Stimulated activated CD4-positive, alpha-beta T cell treated with anti-CD3 and anti-CD28 coated beads, TNF-alpha, amount 100 ng/mL, for 1 hour (primary cell): ENCODE data around the gene MCUR1.
A peak's percentile ranks its signal among the peaks of the same experiment; 100 is the strongest.
"Not testable (repeated sequence)": the region's sequence is repeated elsewhere in the genome, so short reads cannot be mapped to it uniquely, and the experiment has no call there.

Experiments used
- DNase-seq, 3 donors: peaks; one replicate each; pipeline ENCODE4 v3.0.0-alpha.2; 2020; ENCODE audit warnings: low read depth in 3 of 3, low spot score in 1 of 3

The MCUR1 gene

GRCh38 chr6:13829419-13829818 is 15.1 kb upstream of the MCUR1 start:
- not testable (repeated sequence) for DNase-seq

GRCh38 chr6:13828656-13829301 is 14.4 kb upstream of the MCUR1 start:
- not testable (repeated sequence) for DNase-seq

- DNase-seq, result no peak
Observed at GRCh38 chr6:13827032-13827431, 12.7 kb upstream of the MCUR1 start.

GRCh38 chr6:13825871-13826270 is 11.5 kb upstream of the MCUR1 start:
- no peak for DNase-seq

- no peak for DNase-seq
Observed at GRCh38 chr6:13818341-13818740, 4.0 kb upstream of the MCUR1 start.

- DNase-seq, result no peak
Observed at GRCh38 chr6:13814938-13815575, 700 bp upstream of the MCUR1 start.

GRCh38 chr6:13813621-13814175 is 659 bp downstream of the MCUR1 start:
- DNase-seq, result peak in 2 of 3 donors; percentile 1 to 10

- no peak for DNase-seq
Observed at GRCh38 chr6:13813026-13813425, 1.3 kb downstream of the MCUR1 start.

- DNase-seq, result no peak
Observed at GRCh38 chr6:13812359-13812642, 2.1 kb downstream of the MCUR1 start.

- no peak for DNase-seq
Observed at GRCh38 chr6:13811627-13812358, 2.6 kb downstream of the MCUR1 start.

- DNase-seq, result no peak
Observed at GRCh38 chr6:13810688-13811446, 3.5 kb downstream of the MCUR1 start.

- no peak for DNase-seq
Observed at GRCh38 chr6:13808801-13809200, 5.6 kb downstream of the MCUR1 start.

- DNase-seq, result no peak
Observed at GRCh38 chr6:13807696-13808095, 6.7 kb downstream of the MCUR1 start.

GRCh38 chr6:13803581-13803980 is 10.8 kb downstream of the MCUR1 start:
- no peak for DNase-seq

GRCh38 chr6:13800615-13801014 is 13.7 kb downstream of the MCUR1 start:
- DNase-seq, result no peak

- no peak for DNase-seq
Observed at GRCh38 chr6:13796781-13797180, 17.6 kb downstream of the MCUR1 start.

GRCh38 chr6:13795041-13795750 is 19.2 kb downstream of the MCUR1 start:
- peak; percentile 52 to 74 (median 68) for DNase-seq

- no peak for DNase-seq
Observed at GRCh38 chr6:13794184-13794583, 20.2 kb downstream of the MCUR1 start.

GRCh38 chr6:13789746-13790145 is 24.6 kb downstream of the MCUR1 start:
- DNase-seq, result no peak

- no peak for DNase-seq
Observed at GRCh38 chr6:13788820-13789219, 25.5 kb downstream of the MCUR1 start.

- DNase-seq, result no peak
Observed at GRCh38 chr6:13787137-13787536, 27.2 kb downstream of the MCUR1 start.
